Measurements from ENCODE around the gene ANTKMT.
"Not testable (repeated sequence)": the region's sequence is repeated elsewhere in the genome, so short reads cannot be mapped to it uniquely, and the experiment has no call there.

ANTKMT gene

DNA sequence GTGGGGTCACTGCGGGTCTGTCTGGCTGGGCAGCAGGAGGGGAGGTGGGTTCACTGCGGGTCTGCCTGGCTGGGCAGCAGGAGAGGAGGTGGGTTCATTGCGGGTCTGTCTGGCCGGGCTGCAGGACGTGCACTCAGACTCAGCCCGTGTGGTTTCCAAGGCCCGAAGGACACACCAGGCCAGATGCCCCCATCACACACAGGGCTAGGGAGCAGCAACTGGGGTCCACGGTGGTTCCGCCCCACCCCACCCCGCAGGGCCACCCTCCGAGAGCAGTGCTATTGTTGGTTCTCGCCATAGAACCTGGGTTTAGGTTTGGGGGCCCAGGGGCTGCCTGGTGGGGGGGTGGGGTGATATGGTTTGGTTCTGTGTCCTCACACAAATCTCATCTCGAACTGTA, 25.7 kb downstream of the ANTKMT start:
- DNase-seq = no peak

DNA sequence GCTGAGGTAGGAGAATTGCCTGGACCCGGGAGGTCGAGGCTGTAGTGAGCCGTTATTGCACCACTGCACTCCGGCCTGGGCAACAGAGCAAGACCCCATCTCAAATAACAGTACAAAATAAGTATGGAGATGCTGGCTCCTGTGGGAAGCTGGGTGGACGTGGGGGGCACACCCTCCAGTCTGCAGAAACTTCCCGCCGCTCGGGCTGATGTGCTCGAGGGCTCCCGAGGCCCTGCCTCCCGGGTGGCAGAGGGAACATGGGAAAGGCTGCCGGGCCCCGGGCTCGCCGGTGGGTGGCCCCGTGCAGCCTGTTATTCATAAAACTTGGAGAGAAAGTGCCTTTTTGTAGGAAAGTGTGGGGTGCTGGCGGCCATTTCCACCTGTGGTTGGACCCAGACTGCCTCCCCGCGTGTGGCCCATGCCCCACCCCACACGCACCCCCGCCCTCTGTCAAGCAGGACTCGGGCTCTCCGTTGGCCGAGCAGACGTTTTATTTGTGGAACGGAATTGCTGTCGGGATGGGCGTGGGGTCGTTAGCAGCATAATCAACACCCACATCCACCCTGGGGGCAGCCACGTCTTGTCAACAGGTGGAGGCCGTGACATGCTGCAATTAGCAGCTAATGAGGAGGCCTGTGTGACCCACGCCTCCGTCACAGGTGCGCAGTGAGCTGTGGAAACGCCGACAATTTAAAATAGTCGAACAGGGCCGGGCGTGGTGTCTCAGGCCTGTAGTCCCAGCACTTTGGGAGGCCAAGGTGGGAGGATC, 27.2 kb downstream of the ANTKMT start:
- DNase-seq = no peak

GRCh38 chr16:749010-749409, 28.1 kb downstream of the ANTKMT start:
- DNase-seq = no peak

- no peak for DNase-seq
These were observed 29.5 kb downstream of the ANTKMT start for GRCh38 chr16:750485-750884.

- DNase-seq = no peak
These were observed 30.4 kb downstream of the ANTKMT start for GRCh38 chr16:751152-752006.

- no peak for DNase-seq
These were observed 31.0 kb downstream of the ANTKMT start for GRCh38 chr16:752007-752312.

DNA sequence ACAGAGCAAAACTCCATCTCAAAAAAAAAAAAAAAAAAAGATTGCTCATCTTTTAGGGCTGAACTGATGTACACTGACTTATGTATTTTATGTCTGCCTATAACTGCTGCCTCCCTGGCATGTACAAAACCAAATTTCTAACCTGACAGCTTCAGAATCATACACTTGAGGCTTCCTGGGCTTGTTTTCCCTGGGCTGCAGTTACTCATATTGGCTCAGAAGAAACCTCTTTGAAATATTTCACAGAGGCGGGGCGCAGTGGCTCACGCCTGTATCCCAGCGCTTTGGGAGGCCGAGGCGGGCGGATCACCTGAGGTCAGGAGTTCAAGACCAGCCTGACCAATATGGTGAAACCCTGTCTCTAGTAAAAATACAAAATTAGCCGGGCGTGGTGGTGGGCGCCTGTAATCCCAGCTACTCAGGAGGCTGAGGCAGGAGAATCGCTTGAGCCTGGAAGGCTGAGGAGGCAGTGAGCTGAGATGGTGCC, 33.2 kb downstream of the ANTKMT start:
- DNase-seq = not testable (repeated sequence)

DNA sequence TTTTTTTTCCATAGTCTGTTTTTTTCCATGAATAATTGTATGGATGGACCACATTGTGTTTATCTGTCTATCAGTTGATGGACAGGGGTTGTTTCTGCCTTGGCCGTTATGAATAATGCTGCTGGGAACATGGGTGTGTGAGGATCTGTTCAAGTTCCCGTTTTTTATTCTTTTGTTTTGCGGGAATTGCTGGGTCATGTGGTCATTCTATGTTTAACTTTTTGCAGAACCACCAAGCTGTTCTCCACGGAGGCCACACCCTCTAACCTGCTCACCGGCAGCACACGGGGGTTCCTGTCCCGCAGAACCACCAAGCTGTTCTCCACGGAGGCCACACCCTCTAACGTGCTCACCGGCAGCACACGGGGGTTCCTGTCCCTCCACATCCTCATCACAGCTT, 33.7 kb downstream of the ANTKMT start:
- DNase-seq = no peak

- no peak for DNase-seq
These were observed 35.5 kb downstream of the ANTKMT start for GRCh38 chr16:756428-756827.

DNA sequence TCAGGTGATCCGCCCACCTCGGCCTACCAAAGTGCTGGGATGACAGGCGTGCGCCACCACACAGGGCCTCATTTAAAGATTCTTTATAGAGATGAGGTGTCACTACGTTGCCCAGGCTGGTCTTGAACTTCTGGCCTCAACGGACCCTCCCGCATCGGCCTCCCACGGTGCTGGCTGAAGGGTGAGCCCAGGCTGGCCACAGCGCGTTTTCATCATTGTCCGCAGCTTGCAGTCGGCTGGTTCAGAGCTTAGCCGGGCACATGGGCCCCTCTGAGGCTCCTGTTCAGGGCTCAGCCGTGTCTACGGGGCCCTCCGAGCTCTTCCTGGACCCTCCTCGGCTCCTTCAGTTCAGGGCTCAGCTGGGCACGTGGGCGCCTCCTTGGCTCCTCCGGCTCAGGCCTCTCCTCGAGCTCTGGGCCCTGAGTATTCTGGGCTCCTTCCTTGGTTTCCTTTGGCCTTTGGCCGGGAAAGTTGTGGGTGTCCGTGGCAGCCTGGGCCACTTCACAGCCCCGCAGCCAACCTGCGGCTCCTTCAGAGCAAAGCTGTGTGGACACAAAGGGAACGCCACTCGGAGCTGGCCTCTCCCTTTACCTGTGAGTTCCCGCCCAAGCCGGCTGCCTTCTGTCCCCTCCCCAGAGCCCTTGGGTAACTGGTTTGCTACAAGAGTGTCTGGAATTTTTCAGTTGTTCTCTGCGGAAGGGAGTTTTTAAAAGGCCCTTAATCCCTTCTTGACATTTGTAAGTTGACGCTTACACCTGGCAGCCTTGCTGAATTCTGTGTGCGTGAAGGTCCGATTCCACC, 38.4 kb downstream of the ANTKMT start:
- no peak for DNase-seq

DNA sequence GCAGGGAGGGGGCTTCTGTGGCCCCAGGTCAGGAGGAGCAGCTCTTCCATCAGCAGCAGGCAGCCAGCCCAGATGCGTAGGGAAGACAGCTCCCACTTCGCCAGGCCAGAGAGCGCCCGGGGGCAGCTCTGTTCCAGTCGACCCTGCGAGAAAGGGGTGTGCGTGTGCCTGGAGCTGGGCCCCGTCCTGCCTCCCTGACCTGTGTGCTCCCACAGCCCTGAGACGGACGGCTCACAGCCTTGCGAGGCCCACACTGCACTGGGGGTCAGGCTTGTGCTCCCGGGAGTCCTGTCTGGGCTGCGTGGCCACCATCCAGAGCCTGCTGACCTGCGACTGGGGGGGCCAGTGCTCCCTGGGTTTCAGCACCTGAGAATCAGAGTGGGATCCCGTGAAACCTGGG, 39.1 kb downstream of the ANTKMT start:
- DNase-seq = no peak

DNA sequence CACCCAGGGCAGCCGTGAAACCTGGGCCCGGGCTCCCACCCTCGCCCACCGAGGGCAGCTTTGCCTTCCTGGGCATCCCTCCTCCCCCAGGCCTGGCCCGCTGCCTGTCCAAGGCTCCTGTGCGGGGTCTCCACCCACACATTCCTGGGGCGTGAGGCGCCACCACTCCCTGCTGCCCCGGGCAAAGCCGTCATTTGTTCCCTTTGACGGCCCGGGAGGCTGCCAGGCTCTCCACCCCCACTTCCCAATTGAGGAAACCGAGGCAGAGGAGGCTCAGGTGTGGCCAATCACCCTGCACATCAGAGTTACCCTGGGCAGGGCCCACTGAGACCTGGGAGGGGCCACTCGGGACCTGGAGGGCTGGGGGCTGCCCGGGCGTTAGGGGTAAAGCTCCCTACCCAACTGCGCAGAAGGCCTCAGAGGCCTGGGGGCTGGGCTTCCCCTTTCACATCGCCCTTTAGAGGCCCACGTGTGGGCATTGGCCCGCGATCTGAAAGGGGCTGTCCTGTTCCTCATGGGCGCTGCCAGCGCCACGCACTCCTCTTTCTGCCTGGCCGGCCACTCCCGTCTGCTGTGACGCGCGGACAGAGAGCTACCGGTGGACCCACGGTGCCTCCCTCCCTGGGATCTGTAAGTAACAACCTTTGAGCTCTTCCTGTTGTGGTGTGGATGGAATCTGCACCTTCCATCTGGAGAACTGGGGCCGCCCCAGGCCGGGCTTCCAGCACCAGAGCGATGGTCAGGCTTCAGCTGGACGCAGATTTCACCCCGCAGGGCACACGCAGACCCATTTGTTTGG, 39.8 kb downstream of the ANTKMT start, which contains the start of gene MSLN:
Gene MSLN, plus strand, starts transcription at position 190 of the 799 bp plus-strand sequence. CDS start 1,947 bp downstream, outside the sequence.
- no peak for DNase-seq

- DNase-seq = no peak
These were observed 40.9 kb downstream of the ANTKMT start for GRCh38 chr16:761625-762513.

- DNase-seq = no peak
These were observed 41.8 kb downstream of the ANTKMT start for GRCh38 chr16:762595-763268.

DNA sequence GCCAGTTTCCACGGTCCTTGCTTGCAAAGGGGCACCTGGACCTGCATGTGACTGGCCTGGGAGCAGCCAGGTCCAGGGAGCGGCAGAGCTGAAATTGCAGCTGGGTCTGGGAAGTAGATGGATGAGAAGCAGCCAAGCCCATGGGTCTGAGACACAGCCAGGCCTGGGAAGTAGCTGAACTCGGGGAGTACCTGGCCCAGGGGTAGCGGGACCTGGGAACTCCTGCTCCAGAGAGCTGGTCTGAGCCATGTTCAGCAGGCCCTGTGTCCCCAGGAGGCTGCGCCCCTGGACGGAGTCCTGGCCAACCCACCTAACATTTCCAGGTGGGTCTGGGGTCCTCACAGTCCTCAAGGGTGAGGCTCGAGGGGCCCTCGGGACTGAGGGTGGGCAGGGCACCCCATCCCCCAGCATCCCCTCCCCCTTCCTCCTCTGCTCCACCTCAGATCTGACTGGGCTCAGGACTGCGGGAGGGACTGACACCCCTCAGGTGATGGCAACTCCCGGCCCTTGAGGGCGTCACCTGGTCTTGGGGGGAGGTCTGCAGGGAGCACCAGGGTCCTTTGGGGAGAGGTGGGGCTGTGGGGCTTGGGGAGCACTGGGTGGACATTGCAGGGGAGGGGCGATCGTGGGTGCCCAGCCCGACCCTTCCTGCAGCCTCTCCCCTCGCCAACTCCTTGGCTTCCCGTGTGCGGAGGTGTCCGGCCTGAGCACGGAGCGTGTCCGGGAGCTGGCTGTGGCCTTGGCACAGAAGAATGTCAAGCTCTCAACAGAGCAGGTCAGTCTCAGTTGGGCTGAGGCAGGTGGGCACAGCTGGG, 42.6 kb downstream of the ANTKMT start:
- no peak for DNase-seq

DNA sequence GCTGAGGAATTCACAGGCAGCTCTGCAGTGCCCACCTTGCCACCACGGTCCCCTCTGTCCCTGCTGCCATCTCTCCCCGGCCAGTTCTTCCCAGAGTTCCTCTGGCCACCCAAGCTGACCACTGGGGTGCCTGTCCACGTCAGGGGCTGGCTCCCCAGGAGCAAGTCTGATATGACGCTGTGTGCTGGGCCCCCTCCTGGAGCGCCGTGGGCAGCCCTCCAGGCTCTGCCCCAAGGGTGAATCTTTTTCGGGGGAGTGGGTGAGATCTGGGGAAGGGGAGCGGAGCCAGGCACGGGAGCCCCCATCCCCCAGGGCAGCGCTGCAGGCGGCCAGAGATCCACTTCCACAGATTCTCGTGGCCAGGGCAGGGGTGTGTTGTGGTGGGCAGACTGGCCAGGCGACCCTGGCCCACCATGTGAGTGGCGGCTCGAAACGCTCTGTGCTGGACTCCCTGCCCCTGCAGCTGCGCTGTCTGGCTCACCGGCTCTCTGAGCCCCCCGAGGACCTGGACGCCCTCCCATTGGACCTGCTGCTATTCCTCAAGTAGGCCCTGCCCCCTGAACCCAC, 43.3 kb downstream of the ANTKMT start:
- no peak for DNase-seq

DNA sequence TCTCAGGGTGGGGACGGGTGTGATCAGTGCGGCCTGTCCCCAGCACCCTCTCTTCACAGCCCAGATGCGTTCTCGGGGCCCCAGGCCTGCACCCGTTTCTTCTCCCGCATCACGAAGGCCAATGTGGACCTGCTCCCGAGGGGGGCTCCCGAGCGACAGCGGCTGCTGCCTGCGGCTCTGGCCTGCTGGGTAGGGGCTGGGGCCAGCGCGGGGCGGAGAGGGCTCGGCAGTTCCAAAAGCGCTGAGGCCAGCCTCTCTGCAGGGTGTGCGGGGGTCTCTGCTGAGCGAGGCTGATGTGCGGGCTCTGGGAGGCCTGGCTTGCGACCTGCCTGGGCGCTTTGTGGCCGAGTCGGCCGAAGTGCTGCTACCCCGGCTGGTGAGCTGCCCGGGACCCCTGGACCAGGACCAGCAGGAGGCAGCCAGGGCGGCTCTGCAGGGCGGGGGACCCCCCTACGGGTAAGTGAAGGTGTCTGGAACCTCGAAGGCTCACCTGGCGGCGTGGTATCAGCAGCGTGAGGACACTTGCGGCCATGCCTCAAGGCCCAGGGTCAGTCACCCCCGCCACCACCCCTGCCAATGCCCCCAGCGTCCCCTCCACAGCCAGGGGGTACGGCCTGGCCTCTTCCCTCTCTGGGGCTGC, 44.0 kb downstream of the ANTKMT start:
- no peak for DNase-seq

- no peak for DNase-seq
These were observed 44.5 kb downstream of the ANTKMT start for GRCh38 chr16:765488-765865.

All from stimulated activated CD4-positive, alpha-beta T cell treated with anti-CD3 and anti-CD28 coated beads, Interleukin-4, amount 100 ng/mL, for 24 hours (primary cell).